Measurements from ENCODE around the gene TMEM182.

Gene TMEM182

GRCh38 chr2:102773149-102773705 lies 11.4 kb downstream of the TMEM182 start:
- Histone ChIP-seq H3K9me3 (ENCODE audit: low read length) (no peaks in the 10 kb centered on the region), H3K4me1 (ENCODE audit: insufficient read depth, low read length, severe bottlenecking) (no peaks in the 10 kb centered on the region), H3K27me3 (ENCODE audit: insufficient read depth, low read length) (no peaks in the 10 kb centered on the region), H3K79me2 (ENCODE audit: insufficient read depth, low read length) (no peaks in the 10 kb centered on the region), H3K9ac (ENCODE audit: low read length) (no peak overlapping the region), H3K4me3 (ENCODE audit: low read depth, low read length, poor library complexity, severe bottlenecking) (no peak overlapping the region), H3K36me3 (ENCODE audit: insufficient read depth, low read length) (0 out of 2 replicates have a peak, but pooled peaks cover 8% of the 10 kb centered on the region), H3K4me2 (ENCODE audit: low read length) (no peak overlapping the region), H3K9me2 (ENCODE audit: low read depth, low read length) (no peaks in the 10 kb centered on the region), H3F3A (ENCODE audit: insufficient read depth, low read length) (no peaks in the 10 kb centered on the region), H2AFZ (ENCODE audit: low read length) (no peak overlapping the region), H3K27ac (ENCODE audit: low read depth, low read length, poor library complexity, severe bottlenecking) (no peak overlapping the region), H4K20me1 (ENCODE audit: insufficient read depth, low read length) (no peaks in the 10 kb centered on the region)
- TF ChIP-seq EZH2 (IDR thresholded peaks at IDR 0.05; ENCODE audit: borderline replicate concordance, low read length), result no peak
- TF ChIP-seq, protein P1, sequence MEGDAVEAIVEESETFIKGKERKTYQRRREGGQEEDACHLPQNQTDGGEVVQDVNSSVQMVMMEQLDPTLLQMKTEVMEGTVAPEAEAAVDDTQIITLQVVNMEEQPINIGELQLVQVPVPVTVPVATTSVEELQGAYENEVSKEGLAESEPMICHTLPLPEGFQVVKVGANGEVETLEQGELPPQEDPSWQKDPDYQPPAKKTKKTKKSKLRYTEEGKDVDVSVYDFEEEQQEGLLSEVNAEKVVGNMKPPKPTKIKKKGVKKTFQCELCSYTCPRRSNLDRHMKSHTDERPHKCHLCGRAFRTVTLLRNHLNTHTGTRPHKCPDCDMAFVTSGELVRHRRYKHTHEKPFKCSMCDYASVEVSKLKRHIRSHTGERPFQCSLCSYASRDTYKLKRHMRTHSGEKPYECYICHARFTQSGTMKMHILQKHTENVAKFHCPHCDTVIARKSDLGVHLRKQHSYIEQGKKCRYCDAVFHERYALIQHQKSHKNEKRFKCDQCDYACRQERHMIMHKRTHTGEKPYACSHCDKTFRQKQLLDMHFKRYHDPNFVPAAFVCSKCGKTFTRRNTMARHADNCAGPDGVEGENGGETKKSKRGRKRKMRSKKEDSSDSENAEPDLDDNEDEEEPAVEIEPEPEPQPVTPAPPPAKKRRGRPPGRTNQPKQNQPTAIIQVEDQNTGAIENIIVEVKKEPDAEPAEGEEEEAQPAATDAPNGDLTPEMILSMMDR (IDR thresholded peaks at IDR 0.05; ENCODE audit: low read length), result no peak

DNA sequence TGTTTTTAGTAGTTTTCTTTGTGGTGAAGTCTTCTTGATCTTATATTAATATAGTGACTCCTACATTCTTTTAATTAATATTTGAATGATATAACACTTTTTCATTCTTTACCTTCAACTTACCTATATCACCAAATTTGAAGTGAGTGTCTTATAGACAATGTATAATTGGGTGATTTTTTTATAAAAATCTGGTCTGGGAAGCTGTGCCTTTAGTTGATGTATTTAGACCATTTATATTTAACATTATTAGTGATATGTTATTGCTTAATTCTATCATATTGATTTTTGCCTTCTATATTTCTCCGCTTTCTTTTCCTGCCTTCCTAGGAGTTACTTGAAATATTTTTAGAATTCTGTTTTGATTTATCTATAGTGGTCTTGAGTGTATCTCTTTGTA lies 16.4 kb downstream of the TMEM182 start:
- no peak overlapping the region for H3K4me3 ChIP-seq (ENCODE audit: low read depth, low read length, poor library complexity, severe bottlenecking)
- H3K4me2 ChIP-seq (ENCODE audit: low read length), result no peak overlapping the region
- H3K27ac ChIP-seq (ENCODE audit: low read depth, low read length, poor library complexity, severe bottlenecking), result no peak overlapping the region
- no peak overlapping the region for H2AFZ ChIP-seq (ENCODE audit: low read length)
- 0 out of 2 replicates have a peak, but pooled peaks cover 6% of the 10 kb centered on the region for H3K36me3 ChIP-seq (ENCODE audit: insufficient read depth, low read length)
- H3K79me2 ChIP-seq (ENCODE audit: insufficient read depth, low read length), result no peaks in the 10 kb centered on the region
- H3F3A ChIP-seq (ENCODE audit: insufficient read depth, low read length), result no peaks in the 10 kb centered on the region
- H4K20me1 ChIP-seq (ENCODE audit: insufficient read depth, low read length), result no peaks in the 10 kb centered on the region
- H3K27me3 ChIP-seq (ENCODE audit: insufficient read depth, low read length), result no peaks in the 10 kb centered on the region
- no peak overlapping the region for H3K9ac ChIP-seq (ENCODE audit: low read length)
- no peaks in the 10 kb centered on the region for H3K9me2 ChIP-seq (ENCODE audit: low read depth, low read length)
- H3K4me1 ChIP-seq (ENCODE audit: insufficient read depth, low read length, severe bottlenecking), result no peaks in the 10 kb centered on the region
- TF ChIP-seq, protein P1 (IDR thresholded peaks at IDR 0.05; ENCODE audit: low read length), result no peak
- no peak for TF ChIP-seq EZH2 (IDR thresholded peaks at IDR 0.05; ENCODE audit: borderline replicate concordance, low read length)
- H3K9me3 ChIP-seq (ENCODE audit: low read length), result no peaks in the 10 kb centered on the region

DNA sequence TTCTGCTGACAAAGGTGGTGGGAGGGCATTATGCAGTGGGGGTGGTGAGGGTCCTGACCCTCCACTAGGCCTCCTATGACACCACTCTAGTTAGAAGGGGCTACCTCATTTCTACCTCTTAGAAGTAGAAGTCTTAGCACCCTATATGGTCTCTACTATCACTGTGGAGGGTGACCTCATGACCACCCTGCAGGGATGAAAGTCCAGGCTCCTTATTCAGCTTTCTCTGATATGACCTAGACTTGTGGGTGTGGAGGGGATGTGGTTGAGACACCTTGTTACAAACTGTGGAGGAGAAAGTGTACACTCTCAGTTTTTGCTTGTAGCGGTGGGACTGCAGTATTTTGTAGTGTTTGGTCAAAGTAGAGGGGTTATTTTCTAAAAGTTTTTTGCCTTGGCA lies 18.6 kb downstream of the TMEM182 start:
- H3F3A ChIP-seq (ENCODE audit: insufficient read depth, low read length), result no peaks in the 10 kb centered on the region
- no peaks in the 10 kb centered on the region for H3K27me3 ChIP-seq (ENCODE audit: insufficient read depth, low read length)
- H3K79me2 ChIP-seq (ENCODE audit: insufficient read depth, low read length), result no peaks in the 10 kb centered on the region

More for the DNA sequence above, 18.6 kb downstream of the TMEM182 start:
- H3K9me2 ChIP-seq (ENCODE audit: low read depth, low read length), result no peaks in the 10 kb centered on the region
- no peak overlapping the region for H3K9ac ChIP-seq (ENCODE audit: low read length)
- H3K9me3 ChIP-seq (ENCODE audit: low read length), result no peaks in the 10 kb centered on the region
- TF ChIP-seq, protein P1 (IDR thresholded peaks at IDR 0.05; ENCODE audit: low read length), result no peak
- no peak for TF ChIP-seq EZH2 (IDR thresholded peaks at IDR 0.05; ENCODE audit: borderline replicate concordance, low read length)
- H3K27ac ChIP-seq (ENCODE audit: low read depth, low read length, poor library complexity, severe bottlenecking), result no peak overlapping the region
- H3K36me3 ChIP-seq (ENCODE audit: insufficient read depth, low read length), result 0 out of 2 replicates have a peak, but pooled peaks cover 6% of the 10 kb centered on the region
- no peak overlapping the region for H3K4me3 ChIP-seq (ENCODE audit: low read depth, low read length, poor library complexity, severe bottlenecking)
- no peak overlapping the region for H2AFZ ChIP-seq (ENCODE audit: low read length)
- no peak overlapping the region for H3K4me2 ChIP-seq (ENCODE audit: low read length)
- no peaks in the 10 kb centered on the region for H3K4me1 ChIP-seq (ENCODE audit: insufficient read depth, low read length, severe bottlenecking)
- no peaks in the 10 kb centered on the region for H4K20me1 ChIP-seq (ENCODE audit: insufficient read depth, low read length)

All from OCI-LY1 (cell line).